Chondrocyte (in vitro differentiated cells): Measurements from ENCODE around the gene SPAAR. TPM values are rescaled to one million over a fixed set of nuclear protein-coding genes. Genes with fewer than 3 reads are reported as not detected.
A peak's percentile ranks its signal among the peaks of the same experiment; 100 is the strongest.

Source experiments
- DNase-seq: peaks from one replicate; pipeline ENCODE4 v3.0.0; 2021; ENCODE audit warnings: mixed read lengths, low spot score
- H3K27ac Mint-ChIP-seq: one replicate; pipeline ENCODE4 v1.8.0; 2021; ENCODE audit warnings: mild to moderate bottlenecking, moderate library complexity, mixed read lengths; ENCODE audit not compliant: unreplicated experiment
- H3K27me3 Mint-ChIP-seq: 2 replicates; pipeline ENCODE4 v1.8.0; 2021; ENCODE audit warnings: low read depth, mixed read lengths
- H3K36me3 Mint-ChIP-seq: 2 replicates; pipeline ENCODE4 v1.8.0; 2021; ENCODE audit warnings: low read depth, mixed read lengths
- H3K4me1 Mint-ChIP-seq: 2 replicates; pipeline ENCODE4 v1.8.0; 2021; ENCODE audit warnings: low read depth, mild to moderate bottlenecking, mixed read lengths
- H3K4me3 Mint-ChIP-seq: one replicate; pipeline ENCODE4 v1.8.0; 2021; ENCODE audit warnings: mild to moderate bottlenecking, moderate library complexity, mixed read lengths; ENCODE audit not compliant: unreplicated experiment
- H3K9me3 Mint-ChIP-seq: 2 replicates; pipeline ENCODE4 v1.8.0; 2021; ENCODE audit warnings: low read depth, mixed read lengths
- total RNA-seq: library from RNA; stranded (reverse); gene quantifications from 3 replicates; pipeline ENCODE4 v1.2.1, GENCODE V29; 2021
- TF ChIP-seq, protein P1 (sequence below): fragments of 200-600 bp; sonication (generic); IDR thresholded peaks from 2 replicates; pipeline ENCODE4 v1.5.0; 2021; ENCODE audit warnings: antibody characterized with exemption, mild to moderate bottlenecking, moderate library complexity

The SPAAR gene
- total RNA-seq, 1 donor from 2014 or later, result 0.70 TPM

DNA sequence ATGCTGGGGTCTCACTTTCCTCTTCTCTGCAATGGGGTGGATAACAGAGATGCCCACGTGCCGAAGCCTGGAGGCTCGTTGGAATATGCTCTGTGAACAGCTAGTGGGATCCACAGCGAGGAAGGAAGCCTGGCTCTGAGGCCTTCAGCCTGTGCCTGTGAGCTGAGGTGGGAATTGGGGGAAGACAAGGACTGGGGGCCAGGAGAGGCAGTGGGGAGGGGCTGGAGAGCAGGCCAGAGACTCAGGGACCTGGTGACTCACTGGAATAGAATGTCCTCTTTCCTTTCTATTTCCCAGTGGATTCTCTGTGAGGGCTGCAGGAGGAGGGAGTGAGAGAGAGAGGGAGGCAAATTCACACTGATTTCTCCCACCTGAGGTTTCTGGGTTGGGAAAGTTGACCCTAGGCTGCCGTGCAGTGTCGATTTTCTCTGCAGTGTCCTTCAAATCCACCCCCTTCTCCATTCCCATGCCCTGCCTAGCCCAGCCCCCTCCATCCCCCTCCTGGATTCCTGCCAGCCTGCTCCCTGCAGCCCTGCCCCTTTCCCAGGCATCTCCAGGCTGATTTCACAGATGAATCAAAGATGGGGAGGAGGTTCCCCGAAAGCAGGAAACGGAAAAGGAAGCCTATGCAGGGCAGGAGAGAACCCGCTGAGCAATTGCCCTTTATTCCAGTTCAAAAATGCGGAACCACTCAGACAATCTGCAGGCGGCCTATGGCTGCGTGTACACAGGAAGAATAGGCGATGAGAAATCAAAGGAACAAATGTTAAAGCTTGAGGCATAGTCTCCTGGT is 1.4 kb upstream of the SPAAR start:
- Mint-ChIP-seq H3K27me3 (no peaks in the 10 kb centered on the region), H3K36me3 (no peaks in the 10 kb centered on the region), H3K9me3 (no peaks in the 10 kb centered on the region), H3K4me3 (peak overlapping the region; percentile 60), H3K27ac (peak overlapping the region; percentile 97), H3K4me1 (peaks cover 86% of the 10 kb centered on the region)
- TF ChIP-seq, protein P1, sequence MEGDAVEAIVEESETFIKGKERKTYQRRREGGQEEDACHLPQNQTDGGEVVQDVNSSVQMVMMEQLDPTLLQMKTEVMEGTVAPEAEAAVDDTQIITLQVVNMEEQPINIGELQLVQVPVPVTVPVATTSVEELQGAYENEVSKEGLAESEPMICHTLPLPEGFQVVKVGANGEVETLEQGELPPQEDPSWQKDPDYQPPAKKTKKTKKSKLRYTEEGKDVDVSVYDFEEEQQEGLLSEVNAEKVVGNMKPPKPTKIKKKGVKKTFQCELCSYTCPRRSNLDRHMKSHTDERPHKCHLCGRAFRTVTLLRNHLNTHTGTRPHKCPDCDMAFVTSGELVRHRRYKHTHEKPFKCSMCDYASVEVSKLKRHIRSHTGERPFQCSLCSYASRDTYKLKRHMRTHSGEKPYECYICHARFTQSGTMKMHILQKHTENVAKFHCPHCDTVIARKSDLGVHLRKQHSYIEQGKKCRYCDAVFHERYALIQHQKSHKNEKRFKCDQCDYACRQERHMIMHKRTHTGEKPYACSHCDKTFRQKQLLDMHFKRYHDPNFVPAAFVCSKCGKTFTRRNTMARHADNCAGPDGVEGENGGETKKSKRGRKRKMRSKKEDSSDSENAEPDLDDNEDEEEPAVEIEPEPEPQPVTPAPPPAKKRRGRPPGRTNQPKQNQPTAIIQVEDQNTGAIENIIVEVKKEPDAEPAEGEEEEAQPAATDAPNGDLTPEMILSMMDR, result no peak
- DNase-seq, result no peak

DNA sequence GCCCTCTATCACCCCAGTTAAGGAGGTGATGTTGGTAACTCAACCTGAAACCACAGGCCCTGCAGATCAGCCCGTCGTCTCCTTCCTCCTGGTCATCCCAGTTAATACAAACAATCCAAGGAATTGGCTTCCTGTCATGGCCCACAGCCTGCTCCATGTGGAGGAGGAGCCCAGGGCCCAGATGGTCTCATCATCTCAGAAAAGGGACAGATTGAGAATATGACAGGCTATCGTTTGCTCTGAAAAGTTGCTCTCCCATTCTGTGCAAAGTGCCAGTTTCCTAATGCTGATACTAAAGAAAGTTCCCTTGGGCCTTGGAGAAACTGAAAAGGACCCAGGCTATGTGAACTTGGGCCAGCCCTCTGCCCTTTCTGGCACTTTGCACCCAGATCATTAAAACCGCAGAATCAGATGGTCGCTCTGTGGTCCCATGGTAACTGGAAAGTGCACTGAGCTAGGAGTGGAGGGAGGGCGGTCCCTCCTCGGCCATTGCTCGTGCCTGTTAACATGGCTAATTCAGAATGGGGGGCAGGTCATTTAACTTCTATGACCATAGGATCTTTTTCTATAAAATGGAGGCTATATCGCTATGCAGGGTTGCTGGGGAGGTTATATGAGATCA is 675 bp upstream of the SPAAR start:
- H3K36me3 Mint-ChIP-seq, result no peaks in the 10 kb centered on the region
- H3K4me3 Mint-ChIP-seq, result peak overlapping the region; percentile 60
- H3K27ac Mint-ChIP-seq, result peak overlapping the region; percentile 97
- DNase-seq, result no peak
- H3K4me1 Mint-ChIP-seq, result peaks cover 81% of the 10 kb centered on the region
- TF ChIP-seq, protein P1, result no peak
- H3K27me3 Mint-ChIP-seq, result no peaks in the 10 kb centered on the region
- no peaks in the 10 kb centered on the region for H3K9me3 Mint-ChIP-seq

DNA sequence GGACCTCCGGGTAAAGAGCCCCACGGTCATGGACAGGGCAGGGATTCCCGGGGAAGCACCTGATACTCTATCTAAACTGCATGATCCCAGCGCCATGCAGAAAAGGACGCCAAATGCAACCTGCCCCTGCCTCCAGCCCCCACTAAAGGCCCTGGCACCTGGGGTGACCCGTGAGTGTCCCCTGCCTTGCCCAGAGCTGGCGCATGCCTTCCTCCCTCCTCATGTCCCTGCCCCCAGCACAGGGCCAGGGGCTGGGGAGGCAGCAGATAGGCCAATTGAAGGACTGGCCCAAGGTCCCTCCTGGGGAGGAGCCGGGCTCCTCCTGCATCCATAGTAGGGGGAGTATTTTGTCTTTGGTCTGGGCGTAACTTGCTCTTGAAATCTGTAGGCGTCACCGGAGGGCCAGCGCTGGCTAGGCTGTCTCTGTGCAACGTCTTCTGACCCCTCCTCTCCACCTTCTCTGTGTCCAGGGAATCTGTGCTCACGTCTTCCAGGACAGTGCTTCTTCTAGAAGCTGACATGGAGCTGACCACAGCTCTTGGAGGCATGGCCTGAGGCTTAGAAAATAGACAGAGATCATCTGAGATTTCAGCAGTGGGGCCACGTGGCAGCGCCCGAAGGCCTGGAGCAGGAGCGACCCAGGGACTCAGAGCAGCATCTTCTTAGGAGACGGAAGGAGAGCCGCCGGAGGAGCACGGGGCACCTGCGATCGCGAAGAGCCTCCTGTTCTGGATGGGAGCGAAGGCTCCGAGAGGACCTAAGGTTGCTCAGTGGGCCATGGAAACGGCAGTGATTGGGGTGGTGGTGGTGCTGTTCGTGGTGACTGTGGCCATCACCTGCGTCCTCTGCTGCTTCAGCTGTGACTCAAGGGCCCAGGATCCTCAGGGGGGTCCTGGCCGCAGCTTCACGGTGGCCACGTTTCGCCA is 660 bp downstream of the SPAAR start:
- H3K4me1 Mint-ChIP-seq, result peaks cover 68% of the 10 kb centered on the region
- no peaks in the 10 kb centered on the region for H3K36me3 Mint-ChIP-seq
- TF ChIP-seq, protein P1, result no peak
- DNase-seq, result no peak
- H3K4me3 Mint-ChIP-seq, result no peak overlapping the region
- H3K27me3 Mint-ChIP-seq, result no peaks in the 10 kb centered on the region
- peak overlapping the region; percentile 97 for H3K27ac Mint-ChIP-seq
- H3K9me3 Mint-ChIP-seq, result no peaks in the 10 kb centered on the region

DNA sequence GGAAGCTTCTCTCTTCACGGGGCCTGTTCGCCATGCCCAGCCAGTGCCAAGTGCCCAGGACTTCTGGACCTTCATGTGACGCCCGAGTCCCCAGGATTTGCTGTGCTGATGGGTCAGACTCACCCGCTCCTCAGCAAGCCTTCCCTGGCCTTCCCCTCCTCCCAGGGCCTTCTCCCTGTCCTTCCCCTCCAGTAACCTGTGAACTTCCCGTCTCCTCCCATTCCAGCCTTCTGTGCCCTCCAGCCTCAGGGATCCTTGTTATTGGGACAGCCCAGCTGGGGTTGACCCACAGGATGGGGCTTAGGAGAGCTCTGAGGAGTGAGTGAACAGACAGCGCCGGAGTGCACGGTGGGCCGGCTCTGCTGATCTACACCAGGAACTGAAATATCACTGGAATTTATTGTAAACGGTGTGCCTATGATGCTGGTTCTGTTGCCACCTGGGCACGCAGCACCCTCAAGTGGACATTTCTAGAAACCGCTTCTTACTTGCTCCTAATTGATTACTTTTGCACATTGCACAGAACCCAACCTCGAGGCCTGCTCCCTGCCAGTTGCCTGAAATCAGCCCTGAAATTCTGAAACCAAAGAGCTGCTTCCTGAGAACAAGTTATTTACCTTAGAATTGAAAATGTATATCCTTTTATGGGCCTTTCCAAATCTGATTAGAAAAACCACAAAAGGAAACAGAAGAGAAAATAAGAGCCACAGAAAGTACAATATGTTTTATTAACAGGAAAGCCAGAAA is 1.5 kb downstream of the SPAAR start:
- no peaks in the 10 kb centered on the region for H3K36me3 Mint-ChIP-seq
- H3K27me3 Mint-ChIP-seq, result no peaks in the 10 kb centered on the region
- no peak for DNase-seq
- TF ChIP-seq, protein P1, result peak; percentile 84
- H3K27ac Mint-ChIP-seq, result peak overlapping the region; percentile 91
- H3K4me1 Mint-ChIP-seq, result peaks cover 63% of the 10 kb centered on the region
- no peak overlapping the region for H3K4me3 Mint-ChIP-seq
- no peaks in the 10 kb centered on the region for H3K9me3 Mint-ChIP-seq
